ENCODE results near the gene SLC12A9.
"Not testable (repeated sequence)": the region's sequence is repeated elsewhere in the genome, so short reads cannot be mapped to it uniquely, and the experiment has no call there.

Gene SLC12A9

DNA sequence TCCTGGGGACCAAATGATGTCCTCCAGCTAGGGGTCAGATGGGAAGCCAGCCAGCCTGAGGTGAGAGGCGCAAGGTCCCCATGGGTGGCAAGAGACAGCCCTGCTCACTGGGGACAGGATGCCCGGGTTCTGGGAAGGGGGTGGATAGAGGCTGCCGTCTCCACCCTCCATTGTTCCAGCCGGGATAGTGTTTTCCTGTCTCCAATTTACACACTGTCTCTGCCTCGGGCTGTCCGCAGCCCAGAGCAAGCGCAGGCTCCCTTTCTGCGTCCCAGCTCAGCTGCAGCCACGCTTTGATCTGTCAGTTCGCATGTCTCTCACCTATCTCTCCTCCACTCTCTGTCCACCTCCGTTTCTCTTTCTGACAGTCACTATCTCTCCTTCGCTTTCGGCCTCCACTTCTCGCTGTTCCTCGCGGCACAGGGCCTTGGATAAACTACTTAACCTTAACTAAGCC is 27.3 kb upstream of the SLC12A9 start:
- DNase-seq (no peak), ATAC-seq (no peak)

GRCh38 chr7:100825751-100826513 is 26.6 kb upstream of the SLC12A9 start:
- no peak for DNase-seq
- ATAC-seq: no peak

- no peak for DNase-seq
- ATAC-seq: peak; percentile 26
These were observed 25.8 kb upstream of the SLC12A9 start for GRCh38 chr7:100826514-100827329.

GRCh38 chr7:100827330-100828226 is 24.9 kb upstream of the SLC12A9 start, which contains the start of gene EPHB4:
Gene EPHB4 (minus strand): TSS chr7:100827523. CDS start chr7:100827030, 493 bp downstream.
- DNase-seq: peak; percentile 12

GRCh38 chr7:100829150-100829716 is 23.3 kb upstream of the SLC12A9 start:
- ATAC-seq (no peak), DNase-seq (no peak)

More at GRCh38 chr7:100827330-100828226, 24.9 kb upstream of the SLC12A9 start, which contains the start of gene EPHB4:
- ATAC-seq: peak; percentile 30

DNA sequence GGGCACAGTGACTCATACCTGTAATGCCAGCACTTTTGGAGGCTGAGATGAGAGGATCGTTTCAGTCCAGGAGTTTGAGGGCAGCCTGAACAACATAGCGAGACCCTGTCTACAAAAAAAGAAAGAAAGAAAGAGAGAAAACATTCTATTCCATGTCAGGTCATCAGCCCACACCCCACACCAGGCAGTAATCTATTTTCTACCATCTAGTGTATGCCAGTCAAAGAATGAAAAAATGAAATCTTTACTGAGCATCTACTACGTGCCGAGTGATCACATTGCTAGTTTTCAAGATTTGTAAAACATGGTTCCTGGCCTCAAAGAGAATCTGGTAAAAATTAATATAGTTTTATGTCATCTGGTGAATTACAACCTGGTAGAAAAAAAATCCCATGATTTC is 22.1 kb upstream of the SLC12A9 start:
- DNase-seq: no peak
- ATAC-seq: no peak

DNA sequence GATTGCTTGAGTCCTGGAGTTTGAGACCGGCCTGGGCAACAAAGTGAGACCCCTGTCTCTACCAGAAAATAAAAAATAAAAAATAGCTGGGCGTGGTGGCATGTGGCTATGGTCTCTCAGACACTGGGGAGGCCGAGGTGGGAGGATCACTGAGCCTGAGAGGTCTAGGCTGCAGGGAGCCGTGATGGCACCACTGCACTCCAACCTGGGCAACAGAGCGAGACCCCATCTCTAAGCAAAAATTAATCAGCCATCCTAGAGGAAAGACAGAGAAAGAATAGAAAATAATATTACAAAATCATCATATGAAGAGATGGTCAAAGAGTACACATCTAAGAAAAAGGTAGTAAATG is 20.3 kb upstream of the SLC12A9 start:
- DNase-seq: no peak

DNA sequence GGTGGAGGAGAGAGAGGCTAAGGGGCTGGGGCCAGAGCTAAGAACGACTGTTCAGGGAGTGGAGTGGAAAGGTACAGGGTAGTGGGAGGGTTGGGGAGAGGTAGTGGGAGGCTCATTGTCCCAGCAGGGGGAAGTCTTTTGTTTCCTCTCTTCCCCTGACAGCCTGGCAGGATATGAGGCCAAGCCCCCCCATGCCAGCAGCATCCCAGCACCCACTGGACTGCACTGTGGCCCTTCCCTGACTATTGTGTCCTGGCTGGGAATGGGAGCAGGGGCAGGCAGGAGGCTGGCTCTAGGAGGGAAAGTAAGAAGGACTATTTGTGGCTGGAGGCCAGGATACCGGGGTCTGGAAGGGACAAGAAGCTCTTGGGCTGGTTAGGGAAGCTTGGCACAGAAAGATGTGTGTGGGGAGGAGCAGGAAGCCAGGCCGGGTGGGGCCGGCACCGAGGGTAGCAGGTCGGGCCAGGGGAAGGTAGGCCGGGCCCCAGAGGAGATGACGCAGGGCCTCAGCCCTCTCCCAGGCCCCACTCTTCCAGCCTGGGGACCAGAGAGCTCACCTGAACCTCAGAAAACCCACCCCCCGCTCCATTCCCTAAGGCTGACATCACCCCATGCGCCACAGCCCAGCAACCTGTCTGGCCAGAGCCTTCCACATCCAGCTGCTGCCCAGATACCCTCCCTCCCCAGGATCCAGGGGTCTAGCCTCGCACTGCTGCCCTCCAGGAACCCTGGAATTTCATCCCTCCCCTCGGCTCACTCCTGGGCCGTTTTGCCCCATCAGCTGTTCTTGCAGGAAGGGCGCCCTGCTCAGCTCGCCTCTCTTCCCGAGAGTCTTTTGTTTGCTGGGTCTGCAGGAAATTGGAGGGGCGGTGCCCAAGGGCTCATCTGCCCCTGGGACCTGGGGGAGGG is 16.4 kb upstream of the SLC12A9 start:
- no peak for DNase-seq
- no peak for ATAC-seq

More for the DNA sequence above, 20.3 kb upstream of the SLC12A9 start:
- ATAC-seq: no peak

GRCh38 chr7:100836812-100837098 is 15.8 kb upstream of the SLC12A9 start:
- DNase-seq (no peak), ATAC-seq (no peak)

- peak; percentile 92 for ATAC-seq
- DNase-seq: peak; percentile 78
These were observed 15.2 kb upstream of the SLC12A9 start for GRCh38 chr7:100837099-100837836.

DNA sequence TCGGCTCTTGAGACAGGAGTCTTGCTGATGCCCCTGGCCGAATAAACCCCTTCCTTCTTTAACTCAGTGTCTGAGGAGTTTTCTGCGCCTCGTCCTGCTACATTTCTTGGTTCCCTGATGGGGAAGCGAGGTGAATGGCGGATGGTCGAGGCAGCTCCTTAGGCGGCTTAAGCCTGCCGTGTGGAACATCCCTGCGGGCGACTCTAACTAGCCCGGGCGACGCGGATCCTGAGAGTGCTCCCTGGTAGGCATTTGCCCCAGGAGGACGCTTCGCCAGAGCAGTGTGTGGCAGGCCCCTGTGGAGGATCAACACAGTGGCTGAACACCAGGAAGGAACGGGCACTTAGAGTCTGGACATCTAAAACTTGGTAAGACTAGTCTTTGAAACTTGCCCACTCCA is 13.2 kb upstream of the SLC12A9 start:
- DNase-seq (no peak), ATAC-seq (no peak)

DNA sequence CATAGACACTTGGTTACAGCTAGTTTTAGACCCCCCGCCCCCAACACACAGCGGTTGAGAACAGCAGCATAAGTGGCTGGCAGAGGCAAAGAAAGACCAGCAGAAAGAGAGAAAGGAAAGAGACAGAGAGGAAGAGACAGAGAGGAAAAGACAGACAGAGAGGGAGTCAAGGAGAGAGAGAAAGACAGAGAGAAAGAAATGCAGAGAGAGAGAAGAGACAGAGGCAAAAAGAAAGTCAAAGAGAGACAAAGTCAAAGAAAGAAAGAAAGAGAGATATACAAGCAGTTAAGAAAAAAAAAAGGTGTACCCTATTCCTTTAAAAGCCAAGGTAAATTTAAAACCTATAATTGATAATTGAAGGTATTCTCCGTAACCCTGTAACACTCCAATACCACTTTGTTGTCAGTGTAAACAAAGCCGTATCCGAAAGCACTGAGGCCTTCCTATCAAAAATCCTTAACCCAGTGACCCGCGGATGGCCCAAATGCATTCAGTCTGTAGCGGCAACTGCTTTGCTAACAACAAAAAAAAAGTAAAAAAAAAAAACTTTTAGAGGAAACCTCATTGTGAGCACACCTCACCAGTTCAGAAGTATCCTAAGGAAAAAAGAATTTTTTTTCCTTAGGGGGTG is 11.9 kb upstream of the SLC12A9 start:
- no peak for ATAC-seq
- no peak for DNase-seq

- ATAC-seq: no peak
These were observed 5.2 kb upstream of the SLC12A9 start for GRCh38 chr7:100847360-100847759.

DNA sequence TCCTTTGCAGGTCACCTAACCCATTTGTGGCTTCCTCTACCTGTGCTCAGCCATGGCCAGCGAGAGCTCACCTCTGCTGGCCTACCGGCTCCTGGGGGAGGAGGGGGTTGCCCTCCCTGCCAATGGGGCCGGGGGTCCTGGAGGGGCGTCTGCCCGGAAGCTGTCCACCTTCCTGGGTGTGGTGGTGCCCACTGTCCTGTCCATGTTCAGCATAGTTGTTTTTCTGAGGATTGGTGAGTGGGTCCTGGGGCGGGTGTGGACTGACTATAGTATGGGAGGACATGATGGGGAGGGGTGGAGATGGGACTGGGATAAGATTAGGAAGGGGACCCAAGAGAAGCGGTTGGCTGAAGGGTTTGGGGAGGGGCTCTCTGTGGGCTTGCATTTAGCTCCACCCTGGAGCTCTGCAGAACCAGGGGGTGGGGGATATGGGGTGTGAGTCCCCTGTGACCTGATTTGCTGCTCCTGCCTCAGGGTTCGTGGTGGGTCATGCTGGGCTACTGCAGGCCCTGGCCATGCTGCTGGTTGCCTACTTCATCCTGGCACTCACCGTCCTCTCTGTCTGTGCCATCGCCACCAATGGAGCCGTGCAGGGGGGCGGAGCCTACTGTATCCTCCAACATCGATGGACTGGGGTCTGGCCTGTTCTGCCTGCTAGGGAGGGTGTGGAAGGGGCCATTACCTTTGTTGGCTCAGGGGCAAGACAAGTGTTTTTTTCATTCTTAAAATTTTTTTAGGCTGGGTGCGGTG is 1.8 kb downstream of the SLC12A9 start:
- no peak for ATAC-seq
- DNase-seq: no peak

More at GRCh38 chr7:100847360-100847759, 5.2 kb upstream of the SLC12A9 start:
- no peak for DNase-seq

DNA sequence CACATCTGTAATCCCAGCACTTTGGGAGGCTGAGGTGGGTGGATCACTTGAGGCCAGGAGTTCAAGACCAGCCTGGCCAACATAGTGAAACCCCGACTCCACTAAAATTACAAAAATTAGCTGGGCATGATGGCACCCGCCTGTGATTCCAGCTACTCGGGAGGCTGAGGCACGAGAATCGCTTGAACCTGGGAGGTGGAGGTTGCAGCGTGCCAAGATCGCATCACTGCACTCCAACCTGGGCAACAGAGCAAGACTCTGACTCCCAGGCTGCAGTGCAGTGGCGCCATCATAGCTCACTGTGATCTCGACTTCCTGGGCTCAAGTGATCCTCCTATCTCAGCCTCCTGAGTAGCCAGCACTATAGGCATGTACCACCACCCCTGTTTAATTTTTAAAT is 2.4 kb downstream of the SLC12A9 start:
- not testable (repeated sequence) for ATAC-seq, DNase-seq

DNA sequence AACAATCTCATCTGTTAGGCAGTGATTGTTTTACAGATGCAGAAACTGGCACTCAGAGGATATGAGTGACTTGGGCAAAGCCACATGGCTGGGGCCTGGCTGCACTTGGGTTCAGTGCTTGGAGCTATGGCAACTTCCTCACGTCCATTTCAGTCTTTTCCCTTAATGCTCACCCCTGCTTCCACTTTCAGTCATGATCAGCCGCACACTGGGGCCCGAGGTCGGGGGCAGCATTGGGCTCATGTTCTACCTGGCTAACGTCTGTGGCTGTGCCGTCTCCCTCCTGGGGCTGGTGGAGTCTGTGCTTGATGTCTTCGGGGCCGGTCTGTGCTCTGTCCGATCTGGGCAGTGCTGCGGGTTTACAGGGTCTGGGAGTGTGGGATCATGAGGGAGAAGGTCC is 3.0 kb downstream of the SLC12A9 start:
- DNase-seq (no peak), ATAC-seq (no peak)

- ATAC-seq: no peak
- DNase-seq: no peak
These were observed 4.4 kb downstream of the SLC12A9 start for GRCh38 chr7:100856871-100857282.

GRCh38 chr7:100859856-100860255 is 7.3 kb downstream of the SLC12A9 start:
- ATAC-seq (no peak), DNase-seq (no peak)

Measured in stimulated activated naive CD8-positive, alpha-beta T cell treated with anti-CD3 and anti-CD28 coated beads, Interleukin-15, Interleukin-2, amounts not matched to agents 100 U/mL and 50 U/mL, for 24 hours (primary cell).